Heart left ventricle (tissue), 16 donors: ENCODE results near the gene SLC10A7. TPM values are rescaled to one million over a fixed set of nuclear protein-coding genes. Genes with fewer than 3 reads are reported as not detected.

ENCODE experiments used
- ATAC-seq, 4 donors: fragments of 200-7000 bp; cut with Tn5 transposase; one replicate each; pipeline ENCODE4 v1.9.1; 2020 to 2022; ENCODE audit warnings: moderate library complexity in 4 of 4, mild to moderate bottlenecking in 3 of 4, moderate number of reproducible peaks in 1 of 4
- DNase-seq, 5 donors: peaks; one replicate each; pipeline ENCODE4 v3.0.0-alpha.2; 2020
- H3K27ac ChIP-seq, 12 donors: fragments of 200-600 bp; sonication (generic) in 4 of 12; one replicate each; pipeline versions ENCODE4 v1.5.0 to v1.8.0; 2016 to 2022; ENCODE audit warnings: mild to moderate bottlenecking in 2 of 12
- H3K27me3 ChIP-seq, 9 donors: fragments of 200-600 bp; sonication (generic) in 2 of 9; one replicate each; pipeline versions ENCODE4 v1.5.1 to v1.8.0; 2016 to 2022; ENCODE audit warnings: mild to moderate bottlenecking in 3 of 9
- H3K36me3 ChIP-seq, 9 donors: fragments of 200-600 bp; sonication (generic) in 2 of 9; one replicate each; pipeline versions ENCODE4 v1.5.0 to v1.8.0; 2018 to 2022; ENCODE audit warnings: mild to moderate bottlenecking in 2 of 9
- H3K4me1 ChIP-seq, 12 donors: fragments of 200-600 bp; sonication (generic) in 4 of 12; one replicate each; pipeline versions ENCODE4 v1.5.0 to v1.8.0; 2016 to 2022; ENCODE audit warnings: mild to moderate bottlenecking in 3 of 12
- H3K4me3 ChIP-seq, 12 donors: fragments of 200-600 bp; sonication (generic) in 4 of 12; one replicate each; pipeline versions ENCODE4 v1.5.0 to v1.8.0; 2017 to 2022; ENCODE audit warnings: mild to moderate bottlenecking in 9 of 12, moderate library complexity in 4 of 12
- H3K9me3 ChIP-seq, 12 donors: fragments of 200-600 bp; sonication (generic) in 4 of 12; one replicate each; pipeline versions ENCODE4 v1.5.0 to v1.8.0; 2016 to 2022; ENCODE audit warnings: mild to moderate bottlenecking in 1 of 12
- POLR2A ChIP-seq, 2 donors: fragments of 450-650 bp; IDR thresholded peaks; one replicate each; pipeline ENCODE4 v1.6.1; 2017; ENCODE audit warnings: antibody characterized with exemption in 2 of 2, mild to moderate bottlenecking in 2 of 2, moderate library complexity in 2 of 2
- whole genome bisulfite sequencing, 4 donors: extraction: QIAGEN DNeasy Blood & Tissue Kit in 2 of 4; methylation state at CpG; one replicate each; pipeline versions ENCODE4 v1.1.5 to v1.1.7; 2013 to 2018; 5-methylcytosine and 5-hydroxymethylcytosine counted together
- intact Hi-C, 10 donors: fragments of 100-400 bp; cut with DNase I; formaldehyde crosslinking; loops; one replicate each; pipeline versions ENCODE4 v1.11.1 to v1.14.2; 2022
- polyA plus RNA-seq, 2 donors: library from polyadenylated mRNA; stranded (reverse); fragments of 200-250 nt; gene quantifications; one replicate each; pipeline ENCODE4 v1.2.3, GENCODE V29; 2013
- total RNA-seq, 9 donors: library from RNA; depleted of rRNA in 2 of 9; stranded (reverse); fragments of >200 nt in 2 of 9; fragmentation: NEBNext Ultra II Directional in 3 of 9; extraction: Animal tissue kit (Norgen Biotek cat#: 25700) in 3 of 9; gene quantifications; one replicate each; pipeline versions ENCODE4 v1.1.0 to v1.2.4, GENCODE V29; 2016 to 2023
- TF ChIP-seq, protein P1 (sequence below), 12 donors: fragments of 200-600 bp; sonication (generic) in 4 of 12; IDR thresholded peaks; one replicate each; pipeline versions ENCODE4 v1.5.0 to v1.8.0; 2018 to 2022; ENCODE audit warnings: antibody characterized with exemption in 12 of 12, mild to moderate bottlenecking in 5 of 12
- donor health status: ischemic (EF 13 %, LVEDD 7.1; RV severe dilation, severe dysfunction).
- donor health status: healthy with polysubstance abuse.
- donor health status: DM: no; HTN: yes; CAD: no.
- donor health status: DM: no; HTN: no; CAD: no.
- donor health status: ischemic (EF 25% LVEDD 6.9; RV normal size, moderate dysfunction).
- donor health status: ischemic (EF 25% LVEDD 5.7; RV mildly dilated, moderate dysfunction).
- donor health status: healthy.
- donor health status: DM: yes; HTN: yes; CAD: no.
- donor health status: ischemic (EF 35%, LVEDD 5.7; RV mildly dilated, moderate dysfunction).
- donor health status: nonischemic (EF 11% LVEDD 7.7; RV severe dilation, severe dysfunction).
- donor health status: DM: yes; HTN: yes; CAD: no.
- donor health status: PGD.
- donor health status: ischemic (EF 29% LVEDD 5.4; RV normal size, mild dysfunction).
- donor health status: nonischemic (EF 23%, LVEDD 6.1; RV moderate dilation, normal function).

Gene SLC10A7
- total and polyA plus RNA-seq, 11 donors, result 1.2 to 8.7 (median 3.1) TPM

DNA sequence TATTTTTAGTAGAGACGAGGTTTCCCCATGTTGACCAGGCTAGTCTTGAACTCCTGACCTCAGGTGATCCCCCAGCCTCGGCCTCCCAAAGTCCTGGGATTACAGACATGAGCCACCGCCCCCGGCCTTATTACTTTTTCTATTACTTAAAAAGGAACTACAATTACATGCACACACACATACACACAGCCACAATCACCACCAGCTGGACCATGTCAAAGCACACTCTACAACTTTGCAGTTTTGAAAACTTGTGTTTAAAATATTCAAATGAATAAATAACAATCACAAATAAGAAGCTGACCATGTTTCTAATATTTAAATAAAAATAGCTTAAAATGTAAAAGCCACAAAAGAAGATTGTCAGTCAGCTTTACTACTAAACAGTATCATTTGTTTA lies 23.4 kb downstream of the SLC10A7 start:
- ATAC-seq (no peak), DNase-seq (no peak)
- H3K9me3 ChIP-seq, result no peaks in the 10 kb centered on the region
- H3K27me3 ChIP-seq, result no peaks in the 10 kb centered on the region
- WGBS, 4 donors, result 86 to 98% (median 93%) methylated on average over 4 of the region's 4 CpGs
- no peaks in the 10 kb centered on the region for H3K4me1 ChIP-seq
- no peak overlapping the region for H3K27ac ChIP-seq
- peaks cover 0 to 28% (median 20%) of the 10 kb centered on the region in 9 donors for H3K36me3 ChIP-seq
- TF ChIP-seq, protein P1, sequence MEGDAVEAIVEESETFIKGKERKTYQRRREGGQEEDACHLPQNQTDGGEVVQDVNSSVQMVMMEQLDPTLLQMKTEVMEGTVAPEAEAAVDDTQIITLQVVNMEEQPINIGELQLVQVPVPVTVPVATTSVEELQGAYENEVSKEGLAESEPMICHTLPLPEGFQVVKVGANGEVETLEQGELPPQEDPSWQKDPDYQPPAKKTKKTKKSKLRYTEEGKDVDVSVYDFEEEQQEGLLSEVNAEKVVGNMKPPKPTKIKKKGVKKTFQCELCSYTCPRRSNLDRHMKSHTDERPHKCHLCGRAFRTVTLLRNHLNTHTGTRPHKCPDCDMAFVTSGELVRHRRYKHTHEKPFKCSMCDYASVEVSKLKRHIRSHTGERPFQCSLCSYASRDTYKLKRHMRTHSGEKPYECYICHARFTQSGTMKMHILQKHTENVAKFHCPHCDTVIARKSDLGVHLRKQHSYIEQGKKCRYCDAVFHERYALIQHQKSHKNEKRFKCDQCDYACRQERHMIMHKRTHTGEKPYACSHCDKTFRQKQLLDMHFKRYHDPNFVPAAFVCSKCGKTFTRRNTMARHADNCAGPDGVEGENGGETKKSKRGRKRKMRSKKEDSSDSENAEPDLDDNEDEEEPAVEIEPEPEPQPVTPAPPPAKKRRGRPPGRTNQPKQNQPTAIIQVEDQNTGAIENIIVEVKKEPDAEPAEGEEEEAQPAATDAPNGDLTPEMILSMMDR (IDR thresholded peaks at IDR 0.05), result no peak
- TF ChIP-seq POLR2A (IDR thresholded peaks at IDR 0.05), result no peak
- intact Hi-C loops, result no loop called here
- no peak overlapping the region for H3K4me3 ChIP-seq

DNA sequence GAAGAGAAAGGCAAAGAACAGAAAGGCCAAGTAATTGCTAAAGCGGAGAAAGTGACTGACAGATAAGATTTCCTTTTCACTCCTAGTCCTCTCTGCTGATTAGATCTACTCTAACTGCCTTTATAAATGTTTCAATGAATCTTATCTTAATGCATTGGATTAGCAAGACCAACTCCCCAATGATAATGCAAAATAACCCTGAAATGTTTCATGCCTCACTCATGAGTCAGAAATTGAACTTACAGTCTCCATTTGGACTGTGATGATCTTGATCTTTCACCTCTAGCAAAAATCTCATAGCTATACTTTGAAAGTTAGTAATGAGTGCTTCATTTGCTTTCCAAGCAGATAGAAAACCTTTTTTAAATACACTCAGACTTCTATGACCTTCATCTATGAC lies 26.5 kb downstream of the SLC10A7 start:
- Histone ChIP-seq H3K9me3 (no peaks in the 10 kb centered on the region), H3K4me3 (no peak overlapping the region), H3K4me1 (no peaks in the 10 kb centered on the region), H3K27ac (no peak overlapping the region), H3K36me3 (peaks cover 0 to 5% (median 0%) of the 10 kb centered on the region in 9 donors), H3K27me3 (no peaks in the 10 kb centered on the region)
- intact Hi-C loops, result no loop called here
- TF ChIP-seq, protein P1 (IDR thresholded peaks at IDR 0.05), result no peak
- TF ChIP-seq POLR2A (IDR thresholded peaks at IDR 0.05), result no peak
- WGBS, 4 donors, result 91 to 97% (median 96%) methylated on average over 1 of the region's 1 CpG
- DNase-seq (no peak), ATAC-seq (no peak)

GRCh38 chr4:146494143-146494542 lies 27.6 kb downstream of the SLC10A7 start:
- H3K27me3 ChIP-seq, result no peaks in the 10 kb centered on the region
- no peaks in the 10 kb centered on the region for H3K4me1 ChIP-seq
- 77 to 93% (median 90%) methylated on average over 6 of the region's 6 CpGs for WGBS, 4 donors
- intact Hi-C loops, result no loop called here
- DNase-seq (no peak), ATAC-seq (no peak)
- H3K27ac ChIP-seq, result no peak overlapping the region
- H3K36me3 ChIP-seq, result peaks cover 0 to 4% (median 0%) of the 10 kb centered on the region in 9 donors
- H3K9me3 ChIP-seq, result no peaks in the 10 kb centered on the region
- no peak for TF ChIP-seq POLR2A (IDR thresholded peaks at IDR 0.05)
- TF ChIP-seq, protein P1 (IDR thresholded peaks at IDR 0.05), result no peak
- H3K4me3 ChIP-seq, result no peak overlapping the region

GRCh38 chr4:146490106-146490505 lies 31.6 kb downstream of the SLC10A7 start:
- no peak overlapping the region for H3K4me3 ChIP-seq
- DNase-seq, result no peak
- H3K27ac ChIP-seq, result no peak overlapping the region
- intact Hi-C loops, result no loop called here
- WGBS, 4 donors, result 92 to 96% (median 94%) methylated on average over 2 of the region's 2 CpGs
- ATAC-seq, result no peak
- H3K4me1 ChIP-seq, result peaks cover 0 to 8% (median 0%) of the 10 kb centered on the region in 12 donors
- peaks cover 0 to 3% (median 0%) of the 10 kb centered on the region in 12 donors for H3K9me3 ChIP-seq
- no peaks in the 10 kb centered on the region for H3K27me3 ChIP-seq
- peaks cover 0 to 13% (median 0%) of the 10 kb centered on the region in 9 donors for H3K36me3 ChIP-seq
- TF ChIP-seq POLR2A (IDR thresholded peaks at IDR 0.05), result no peak
- TF ChIP-seq, protein P1 (IDR thresholded peaks at IDR 0.05), result no peak
